ENCODE results near the gene ZNF286A. TPM values are rescaled to one million over a fixed set of nuclear protein-coding genes. Genes with fewer than 3 reads are reported as not detected.
A peak's percentile ranks its signal among the peaks of the same experiment; 100 is the strongest.
"Not testable (repeated sequence)": the region's sequence is repeated elsewhere in the genome, so short reads cannot be mapped to it uniquely, and the experiment has no call there.

ZNF286A gene
- polyA plus RNA-seq, result 10 to 100 TPM in 1 of 4 donors, 1 to 10 TPM in 3; 2.2 to 17.3 (median 4.3) TPM
- long read RNA-seq, donor 1, result 0 reads
- long read RNA-seq, donor 2, full-length matches to known transcripts, result 2 of 2 reads
- long read RNA-seq, donor 2, partial matches to known transcripts, result 0 of 2 reads
- long read RNA-seq, donor 2, other reads (novel, unspliced or antisense), result 0 of 2 reads
- long read RNA-seq, donor 3, result 0 reads
- long read RNA-seq, donor 4, result 0 reads
- long read RNA-seq, donor 5, result 0 reads
- long read RNA-seq, donor 6, result 0 reads
- long read RNA-seq, donor 7, full-length matches to known transcripts, result 2 of 2 reads
- long read RNA-seq, donor 7, partial matches to known transcripts, result 0 of 2 reads
- long read RNA-seq, donor 7, other reads (novel, unspliced or antisense), result 0 of 2 reads
- long read RNA-seq, donor 8, result 0 reads
- long read RNA-seq, donor 9, result 0 reads
- long read RNA-seq, donor 10, partial matches to known transcripts, result 0 of 1 reads
- long read RNA-seq, donor 10, other reads (novel, unspliced or antisense), result 0 of 1 reads

DNA sequence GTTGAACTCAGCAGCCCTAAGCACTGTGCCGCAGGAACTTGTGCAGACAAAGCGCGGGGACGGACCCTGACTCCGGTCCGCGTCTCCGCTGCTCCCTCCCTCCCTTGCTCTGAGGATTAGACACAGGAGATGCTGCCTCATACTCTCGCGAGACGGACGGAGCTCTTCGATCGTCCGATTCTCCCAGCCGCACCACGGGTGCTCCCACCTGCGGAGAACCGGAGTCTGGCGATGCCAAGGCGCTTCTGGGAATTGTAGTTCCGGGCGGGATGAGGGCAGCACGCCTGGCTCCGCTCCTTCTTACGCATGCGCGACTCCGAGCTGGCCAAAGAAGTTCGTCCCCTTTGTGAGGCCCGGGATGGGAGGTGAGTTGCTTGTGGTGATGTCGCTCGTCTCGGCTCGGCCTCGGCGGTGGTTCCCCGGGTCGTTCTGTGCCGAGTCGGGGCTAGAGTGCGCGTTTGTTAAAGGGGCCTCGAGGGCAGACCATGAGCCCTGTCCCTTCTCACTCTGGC lies at the start of gene ZNF286A:
TSS of gene ZNF286A (plus strand) at position 340 of the 512 bp plus-strand sequence. CDS start 578 bp downstream, outside the sequence.
- H3K36me3 ChIP-seq (ENCODE audit: control insufficient read depth in 3 of 3, insufficient read depth in 2 of 3, low read depth in 1 of 3, low read length in 3 of 3); FAIRE-seq; H3K9me3 ChIP-seq (ENCODE audit: control insufficient read depth in 2 of 2, insufficient read depth in 1 of 2, low read depth in 1 of 2, low read length in 1 of 2); H3K27me3 ChIP-seq (ENCODE audit: control insufficient read depth in 3 of 3, insufficient read depth in 3 of 3, low read length in 3 of 3); H3K4me1 ChIP-seq (ENCODE audit: control insufficient read depth in 3 of 3, insufficient read depth in 2 of 3, low read depth in 1 of 3, low read length in 2 of 3): not testable (repeated sequence)
- peak within 1 kb of the TSS in 1 of 3 donors; percentile 49 for H3K27ac ChIP-seq (ENCODE audit: low read depth in 1 of 3, low read length in 2 of 3)
- peak within 1 kb of the TSS; percentile 39 to 55 (median 41) for H3K4me3 ChIP-seq (ENCODE audit: low read depth in 1 of 3, low read length in 3 of 3)
- 0% methylated on average over 41 to 44 of the region's 44 CpGs for WGBS, 3 donors
- DNase-seq, result peak; percentile 97 to 100

- DNase-seq, result peak; percentile 76 to 91
- no peaks in the 10 kb centered on the region for H3K27me3 ChIP-seq (ENCODE audit: control insufficient read depth in 3 of 3, insufficient read depth in 3 of 3, low read length in 3 of 3)
- no peaks in the 10 kb centered on the region for H3K9me3 ChIP-seq (ENCODE audit: control insufficient read depth in 2 of 2, insufficient read depth in 1 of 2, low read depth in 1 of 2, low read length in 1 of 2)
- WGBS, 3 donors, result 6 to 25% (median 22%) methylated on average over 6 of the region's 6 CpGs
- peaks cover 0 to 3% (median 0%) of the 10 kb centered on the region in 3 donors for H3K36me3 ChIP-seq (ENCODE audit: control insufficient read depth in 3 of 3, insufficient read depth in 2 of 3, low read depth in 1 of 3, low read length in 3 of 3)
- FAIRE-seq, result no peak
- H3K4me3 ChIP-seq (ENCODE audit: low read depth in 1 of 3, low read length in 3 of 3), result peak overlapping the region in 2 of 3 donors; percentile 58 to 80
- peak overlapping the region; percentile 79 to 96 (median 96) for H3K27ac ChIP-seq (ENCODE audit: low read depth in 1 of 3, low read length in 2 of 3)
- H3K4me1 ChIP-seq (ENCODE audit: control insufficient read depth in 3 of 3, insufficient read depth in 2 of 3, low read depth in 1 of 3, low read length in 2 of 3), result peaks cover 0 to 33% (median 3%) of the 10 kb centered on the region in 3 donors
Observed at GRCh38 chr17:15649861-15650421, 49.6 kb upstream of the ZNF286A start.

- DNase-seq, result peak in 1 of 2 donors; percentile 29
- H3K27me3 ChIP-seq (ENCODE audit: control insufficient read depth in 3 of 3, insufficient read depth in 3 of 3, low read length in 3 of 3), result no peaks in the 10 kb centered on the region
- peak overlapping the region; percentile 24 to 80 (median 58) for H3K4me3 ChIP-seq (ENCODE audit: low read depth in 1 of 3, low read length in 3 of 3)
- H3K27ac ChIP-seq (ENCODE audit: low read depth in 1 of 3, low read length in 2 of 3), result peak overlapping the region; percentile 79 to 96 (median 96)
- H3K36me3 ChIP-seq (ENCODE audit: control insufficient read depth in 3 of 3, insufficient read depth in 2 of 3, low read depth in 1 of 3, low read length in 3 of 3), result peaks cover 0 to 3% (median 0%) of the 10 kb centered on the region in 3 donors
- peaks cover 0 to 31% (median 3%) of the 10 kb centered on the region in 3 donors for H3K4me1 ChIP-seq (ENCODE audit: control insufficient read depth in 3 of 3, insufficient read depth in 2 of 3, low read depth in 1 of 3, low read length in 2 of 3)
- no peak for FAIRE-seq
- WGBS, 3 donors, result 2 to 29% (median 27%) methylated on average over 14 of the region's 14 CpGs
- H3K9me3 ChIP-seq (ENCODE audit: control insufficient read depth in 2 of 2, insufficient read depth in 1 of 2, low read depth in 1 of 2, low read length in 1 of 2), result no peaks in the 10 kb centered on the region
Observed at GRCh38 chr17:15650741-15651582, 48.6 kb upstream of the ZNF286A start.

DNA sequence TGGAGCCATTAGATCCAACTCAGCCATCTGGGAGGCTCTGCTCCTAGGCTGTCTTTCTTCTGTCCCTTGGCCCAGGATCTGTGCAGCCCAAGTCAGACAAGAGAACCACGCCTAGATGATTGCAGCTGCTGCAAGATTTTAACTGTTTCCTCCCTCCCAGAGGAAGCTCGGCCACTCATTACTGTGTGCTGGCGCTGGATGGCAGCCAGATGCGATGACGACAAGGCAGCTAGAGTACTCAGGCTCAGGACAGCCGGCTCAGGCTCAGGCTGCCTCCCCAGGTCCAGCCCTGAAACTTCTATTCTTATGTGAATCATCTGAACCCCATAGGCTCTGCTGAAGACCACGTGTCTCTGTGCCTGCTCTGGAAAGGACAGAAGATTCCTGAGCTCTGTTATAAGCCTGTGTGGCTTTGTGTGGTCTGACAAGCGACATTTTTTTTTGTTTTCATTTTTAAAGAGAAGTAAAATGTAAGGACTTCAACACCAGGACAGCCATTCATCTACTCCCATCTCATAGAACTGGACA lies 47.9 kb upstream of the ZNF286A start:
- Histone ChIP-seq H3K27ac (ENCODE audit: low read depth in 1 of 3, low read length in 2 of 3) (peak overlapping the region; percentile 78 to 96 (median 96)), H3K4me3 (ENCODE audit: low read depth in 1 of 3, low read length in 3 of 3) (peak overlapping the region in 2 of 3 donors; percentile 58 to 80), H3K9me3 (ENCODE audit: control insufficient read depth in 2 of 2, insufficient read depth in 1 of 2, low read depth in 1 of 2, low read length in 1 of 2) (no peaks in the 10 kb centered on the region), H3K4me1 (ENCODE audit: control insufficient read depth in 3 of 3, insufficient read depth in 2 of 3, low read depth in 1 of 3, low read length in 2 of 3) (peaks cover 0 to 31% (median 3%) of the 10 kb centered on the region in 3 donors), H3K27me3 (ENCODE audit: control insufficient read depth in 3 of 3, insufficient read depth in 3 of 3, low read length in 3 of 3) (no peaks in the 10 kb centered on the region), H3K36me3 (ENCODE audit: control insufficient read depth in 3 of 3, insufficient read depth in 2 of 3, low read depth in 1 of 3, low read length in 3 of 3) (peaks cover 0 to 3% (median 0%) of the 10 kb centered on the region in 3 donors)
- WGBS, 3 donors, result 1 to 9% (median 5%) methylated on average over 7 to 8 of the region's 8 CpGs
- FAIRE-seq (no peak), DNase-seq (peak; percentile 96 to 99)

DNA sequence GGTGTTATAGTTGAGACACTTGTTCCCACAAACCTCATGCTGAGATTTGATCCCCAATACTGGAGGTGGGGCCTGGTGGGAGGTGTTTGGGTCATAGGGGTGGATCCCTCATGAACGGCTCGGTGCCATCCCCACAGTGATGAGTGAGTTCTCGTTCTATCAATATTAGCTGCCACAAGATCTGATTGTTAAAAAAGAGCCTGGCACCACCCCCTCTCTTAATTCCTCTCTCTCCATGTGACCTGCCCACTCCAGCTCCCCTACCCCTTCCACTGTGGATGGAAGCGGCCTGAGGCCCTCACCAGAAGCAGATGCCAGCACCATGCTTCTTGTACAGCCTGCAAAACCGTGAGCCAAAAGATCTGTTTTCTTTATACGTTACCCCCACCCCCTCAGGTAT lies 46.6 kb upstream of the ZNF286A start:
- no peak overlapping the region for H3K4me3 ChIP-seq (ENCODE audit: low read depth in 1 of 3, low read length in 3 of 3)
- DNase-seq (no peak), FAIRE-seq (no peak)
- WGBS, 3 donors, result 87 to 90% (median 89%) methylated on average over 6 of the region's 6 CpGs
- peaks cover 0 to 31% (median 3%) of the 10 kb centered on the region in 3 donors for H3K4me1 ChIP-seq (ENCODE audit: control insufficient read depth in 3 of 3, insufficient read depth in 2 of 3, low read depth in 1 of 3, low read length in 2 of 3)
- no peak overlapping the region for H3K27ac ChIP-seq (ENCODE audit: low read depth in 1 of 3, low read length in 2 of 3)
- peaks cover 0 to 3% (median 0%) of the 10 kb centered on the region in 3 donors for H3K36me3 ChIP-seq (ENCODE audit: control insufficient read depth in 3 of 3, insufficient read depth in 2 of 3, low read depth in 1 of 3, low read length in 3 of 3)
- H3K9me3 ChIP-seq (ENCODE audit: control insufficient read depth in 2 of 2, insufficient read depth in 1 of 2, low read depth in 1 of 2, low read length in 1 of 2), result no peaks in the 10 kb centered on the region
- H3K27me3 ChIP-seq (ENCODE audit: control insufficient read depth in 3 of 3, insufficient read depth in 3 of 3, low read length in 3 of 3), result no peaks in the 10 kb centered on the region

DNA sequence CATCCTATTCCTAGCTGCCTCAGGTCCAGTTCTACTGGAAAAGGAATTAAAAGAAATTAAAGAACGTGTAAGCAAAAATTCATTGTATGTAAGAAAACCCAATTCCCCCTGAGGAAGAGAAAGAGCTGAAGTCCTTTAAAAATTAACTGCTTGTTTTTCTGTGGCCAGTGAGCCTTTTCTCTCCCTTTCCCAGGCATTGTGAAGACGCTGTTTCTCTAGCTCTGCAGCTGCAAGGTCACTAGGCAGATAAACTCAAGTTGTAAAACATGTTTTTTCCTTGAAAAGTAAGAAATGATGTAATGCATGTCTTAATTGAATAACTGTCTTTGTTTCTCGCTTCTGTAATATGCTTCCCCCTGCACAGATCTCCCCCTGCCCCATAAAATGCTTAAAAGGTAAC lies 45.2 kb upstream of the ZNF286A start:
- WGBS, 3 donors, result 77 to 90% (median 86%) methylated on average over 3 of the region's 3 CpGs

GRCh38 chr17:15654886-15655561 lies 44.5 kb upstream of the ZNF286A start:
- DNase-seq, result peak; percentile 54 to 63
- peaks cover 0 to 4% (median 0%) of the 10 kb centered on the region in 3 donors for H3K36me3 ChIP-seq (ENCODE audit: control insufficient read depth in 3 of 3, insufficient read depth in 2 of 3, low read depth in 1 of 3, low read length in 3 of 3)
- peak overlapping the region in 1 of 3 donors; percentile 80 for H3K27ac ChIP-seq (ENCODE audit: low read depth in 1 of 3, low read length in 2 of 3)
- WGBS, 3 donors, result 50 to 60% (median 57%) methylated on average over 3 of the region's 3 CpGs
- H3K9me3 ChIP-seq (ENCODE audit: control insufficient read depth in 2 of 2, insufficient read depth in 1 of 2, low read depth in 1 of 2, low read length in 1 of 2), result no peaks in the 10 kb centered on the region
- H3K4me3 ChIP-seq (ENCODE audit: low read depth in 1 of 3, low read length in 3 of 3), result no peak overlapping the region
- H3K4me1 ChIP-seq (ENCODE audit: control insufficient read depth in 3 of 3, insufficient read depth in 2 of 3, low read depth in 1 of 3, low read length in 2 of 3), result peaks cover 0 to 15% (median 0%) of the 10 kb centered on the region in 3 donors
- FAIRE-seq, result no peak
- no peaks in the 10 kb centered on the region for H3K27me3 ChIP-seq (ENCODE audit: control insufficient read depth in 3 of 3, insufficient read depth in 3 of 3, low read length in 3 of 3)

More for the DNA sequence above, 45.2 kb upstream of the ZNF286A start:
- H3K9me3 ChIP-seq (ENCODE audit: control insufficient read depth in 2 of 2, insufficient read depth in 1 of 2, low read depth in 1 of 2, low read length in 1 of 2); H3K36me3 ChIP-seq (ENCODE audit: control insufficient read depth in 3 of 3, insufficient read depth in 2 of 3, low read depth in 1 of 3, low read length in 3 of 3); H3K27ac ChIP-seq (ENCODE audit: low read depth in 1 of 3, low read length in 2 of 3); H3K4me3 ChIP-seq (ENCODE audit: low read depth in 1 of 3, low read length in 3 of 3); DNase-seq; FAIRE-seq; H3K27me3 ChIP-seq (ENCODE audit: control insufficient read depth in 3 of 3, insufficient read depth in 3 of 3, low read length in 3 of 3): not testable (repeated sequence)
- peaks cover 0 to 17% (median 0%) of the 10 kb centered on the region in 3 donors for H3K4me1 ChIP-seq (ENCODE audit: control insufficient read depth in 3 of 3, insufficient read depth in 2 of 3, low read depth in 1 of 3, low read length in 2 of 3)
